Measurements from ENCODE around the gene RIGI. TPM values are rescaled to one million over a fixed set of nuclear protein-coding genes. Genes with fewer than 3 reads are reported as not detected.

RIGI gene
- total and polyA plus RNA-seq, 2 of the 13 experiments (the other 11 are each of a cell fraction or from before 2014, with no cell fraction given) = 3.0 to 8.2 TPM

DNA sequence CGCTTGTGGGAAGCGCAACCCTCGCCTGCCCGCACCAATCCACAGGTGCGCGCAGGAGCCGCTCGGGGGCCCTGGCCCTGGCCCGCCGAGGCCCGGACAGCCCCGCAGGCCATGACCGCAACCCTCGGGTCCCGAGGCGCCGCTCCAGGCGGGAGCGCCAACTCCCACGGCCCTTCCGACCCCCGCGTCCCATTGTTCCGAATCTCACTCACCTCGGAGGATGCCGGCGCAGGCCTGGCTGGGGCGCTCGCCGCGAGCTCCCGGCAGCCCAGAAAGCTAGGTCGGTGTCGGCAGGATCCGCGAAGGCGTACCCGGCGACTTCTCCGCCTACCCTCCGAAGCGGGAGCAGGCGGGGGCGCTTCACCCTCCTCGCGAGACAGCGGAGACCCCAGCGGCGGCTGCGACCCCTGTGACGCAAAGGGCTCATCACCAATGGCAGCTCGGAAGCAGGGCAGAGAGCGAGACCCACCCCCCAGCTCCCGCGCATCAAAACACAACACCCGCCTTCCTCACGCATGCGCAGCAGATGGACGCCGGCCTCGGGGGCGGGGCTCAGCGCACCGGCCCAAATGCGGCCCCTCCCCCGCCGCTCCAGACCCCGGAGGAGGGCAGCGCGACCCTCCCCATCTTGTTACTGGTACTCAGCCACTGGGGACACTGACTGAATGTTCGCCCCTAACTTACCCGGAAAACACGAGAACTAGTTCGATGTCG lies 24.7 kb upstream of the RIGI start (continued):
- TF ChIP-seq TSC22D2 (CRISPR knock-in tag; IDR thresholded peaks at IDR 0.05; ENCODE audit: borderline replicate concordance) = no peak; the same call in 1 of the 2 replicates
- TF ChIP-seq, protein P1, sequence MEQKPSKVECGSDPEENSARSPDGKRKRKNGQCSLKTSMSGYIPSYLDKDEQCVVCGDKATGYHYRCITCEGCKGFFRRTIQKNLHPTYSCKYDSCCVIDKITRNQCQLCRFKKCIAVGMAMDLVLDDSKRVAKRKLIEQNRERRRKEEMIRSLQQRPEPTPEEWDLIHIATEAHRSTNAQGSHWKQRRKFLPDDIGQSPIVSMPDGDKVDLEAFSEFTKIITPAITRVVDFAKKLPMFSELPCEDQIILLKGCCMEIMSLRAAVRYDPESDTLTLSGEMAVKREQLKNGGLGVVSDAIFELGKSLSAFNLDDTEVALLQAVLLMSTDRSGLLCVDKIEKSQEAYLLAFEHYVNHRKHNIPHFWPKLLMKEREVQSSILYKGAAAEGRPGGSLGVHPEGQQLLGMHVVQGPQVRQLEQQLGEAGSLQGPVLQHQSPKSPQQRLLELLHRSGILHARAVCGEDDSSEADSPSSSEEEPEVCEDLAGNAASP (CRISPR knock-in tag; IDR thresholded peaks at IDR 0.05; ENCODE audit: borderline replicate concordance) = peak; percentile 28; the same call in 1 of the 2 replicates
- TF ChIP-seq PREB (CRISPR knock-in tag; IDR thresholded peaks at IDR 0.05) = no peak
- no peak for TF ChIP-seq CBX1 (IDR thresholded peaks at IDR 0.05; ENCODE audit: low read depth)
- no peak for TF ChIP-seq MAFK (conservative IDR thresholded peaks at IDR 0.05 in 1 of 2, IDR thresholded peaks at IDR 0.05 in 1 of 2; ENCODE audit: low read length in 2 of 2)
- TF ChIP-seq RFX3 (CRISPR knock-in tag; IDR thresholded peaks at IDR 0.05) = no peak
- TF ChIP-seq DMAP1 (CRISPR knock-in tag; IDR thresholded peaks at IDR 0.05) = peak; percentile 55
- peak; percentile 86 for TF ChIP-seq ZNF772 (CRISPR knock-in tag; IDR thresholded peaks at IDR 0.05)
- peak; percentile 17; the same call in 1 of the 2 replicates for TF ChIP-seq SP2 (CRISPR knock-in tag; IDR thresholded peaks at IDR 0.05)
- no peak; the same call in 1 of the 2 replicates for TF ChIP-seq ZNF598 (CRISPR knock-in tag; IDR thresholded peaks at IDR 0.05; ENCODE audit: borderline replicate concordance)
- TF ChIP-seq YEATS2 (CRISPR knock-in tag; IDR thresholded peaks at IDR 0.05; ENCODE audit: borderline replicate concordance) = peak; percentile 79
- TF ChIP-seq ZFP36L2 (CRISPR knock-in tag; IDR thresholded peaks at IDR 0.05) = no peak
- TF ChIP-seq, protein P2, sequence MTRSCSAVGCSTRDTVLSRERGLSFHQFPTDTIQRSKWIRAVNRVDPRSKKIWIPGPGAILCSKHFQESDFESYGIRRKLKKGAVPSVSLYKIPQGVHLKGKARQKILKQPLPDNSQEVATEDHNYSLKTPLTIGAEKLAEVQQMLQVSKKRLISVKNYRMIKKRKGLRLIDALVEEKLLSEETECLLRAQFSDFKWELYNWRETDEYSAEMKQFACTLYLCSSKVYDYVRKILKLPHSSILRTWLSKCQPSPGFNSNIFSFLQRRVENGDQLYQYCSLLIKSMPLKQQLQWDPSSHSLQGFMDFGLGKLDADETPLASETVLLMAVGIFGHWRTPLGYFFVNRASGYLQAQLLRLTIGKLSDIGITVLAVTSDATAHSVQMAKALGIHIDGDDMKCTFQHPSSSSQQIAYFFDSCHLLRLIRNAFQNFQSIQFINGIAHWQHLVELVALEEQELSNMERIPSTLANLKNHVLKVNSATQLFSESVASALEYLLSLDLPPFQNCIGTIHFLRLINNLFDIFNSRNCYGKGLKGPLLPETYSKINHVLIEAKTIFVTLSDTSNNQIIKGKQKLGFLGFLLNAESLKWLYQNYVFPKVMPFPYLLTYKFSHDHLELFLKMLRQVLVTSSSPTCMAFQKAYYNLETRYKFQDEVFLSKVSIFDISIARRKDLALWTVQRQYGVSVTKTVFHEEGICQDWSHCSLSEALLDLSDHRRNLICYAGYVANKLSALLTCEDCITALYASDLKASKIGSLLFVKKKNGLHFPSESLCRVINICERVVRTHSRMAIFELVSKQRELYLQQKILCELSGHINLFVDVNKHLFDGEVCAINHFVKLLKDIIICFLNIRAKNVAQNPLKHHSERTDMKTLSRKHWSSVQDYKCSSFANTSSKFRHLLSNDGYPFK (CRISPR knock-in tag; IDR thresholded peaks at IDR 0.05; ENCODE audit: borderline replicate concordance) = no peak
- peak; percentile 69; the same call in 1 of the 2 replicates for TF ChIP-seq SMAD3 (CRISPR knock-in tag; IDR thresholded peaks at IDR 0.05)
- no peak for TF ChIP-seq U2AF2 (IDR thresholded peaks at IDR 0.05; ENCODE audit: low read depth, low read length)
- no peak for TF ChIP-seq PBX2 (CRISPR knock-in tag; IDR thresholded peaks at IDR 0.05)
- TF ChIP-seq HNRNPLL (IDR thresholded peaks at IDR 0.05; ENCODE audit: low read depth, low read length, poor library complexity, severe bottlenecking) = peak; percentile 87
- TF ChIP-seq SRSF1 (optimal IDR thresholded peaks at IDR 0.05; ENCODE audit: low read depth, low read length) = peak; percentile 37
- TF ChIP-seq HMGA1 (CRISPR knock-in tag; conservative IDR thresholded peaks at IDR 0.05) = no peak
- TF ChIP-seq RXRA (CRISPR knock-in tag; IDR thresholded peaks at IDR 0.05) = peak; percentile 70; the same call in 1 of the 2 replicates
- TF ChIP-seq THAP11 (CRISPR knock-in tag; IDR thresholded peaks at IDR 0.05) = peak; percentile 79
- no peak for TF ChIP-seq ZNF367 (CRISPR knock-in tag; IDR thresholded peaks at IDR 0.05; ENCODE audit: borderline replicate concordance)
- TF ChIP-seq MYC (CRISPR knock-in tag; IDR thresholded peaks at IDR 0.05; ENCODE audit: borderline replicate concordance) = peak; percentile 49; the same call in 1 of the 2 replicates

Measured in HepG2 (cell line).